Heart left ventricle (tissue), 16 donors: ENCODE data around the gene CD40. TPM values are rescaled to one million over a fixed set of nuclear protein-coding genes. Genes with fewer than 3 reads are reported as not detected.

Experiments used
- ATAC-seq, 4 donors: fragments of 200-7000 bp; cut with Tn5 transposase; one replicate each; pipeline ENCODE4 v1.9.1; 2020 to 2022; ENCODE audit warnings: moderate library complexity in 4 of 4, mild to moderate bottlenecking in 3 of 4, moderate number of reproducible peaks in 1 of 4
- DNase-seq, 5 donors: peaks; one replicate each; pipeline ENCODE4 v3.0.0-alpha.2; 2020
- H3K27ac ChIP-seq, 12 donors: fragments of 200-600 bp; sonication (generic) in 4 of 12; one replicate each; pipeline versions ENCODE4 v1.5.0 to v1.8.0; 2016 to 2022; ENCODE audit warnings: mild to moderate bottlenecking in 2 of 12
- H3K27me3 ChIP-seq, 9 donors: fragments of 200-600 bp; sonication (generic) in 2 of 9; one replicate each; pipeline versions ENCODE4 v1.5.1 to v1.8.0; 2016 to 2022; ENCODE audit warnings: mild to moderate bottlenecking in 3 of 9
- H3K36me3 ChIP-seq, 9 donors: fragments of 200-600 bp; sonication (generic) in 2 of 9; one replicate each; pipeline versions ENCODE4 v1.5.0 to v1.8.0; 2018 to 2022; ENCODE audit warnings: mild to moderate bottlenecking in 2 of 9
- H3K4me1 ChIP-seq, 12 donors: fragments of 200-600 bp; sonication (generic) in 4 of 12; one replicate each; pipeline versions ENCODE4 v1.5.0 to v1.8.0; 2016 to 2022; ENCODE audit warnings: mild to moderate bottlenecking in 3 of 12
- H3K4me3 ChIP-seq, 12 donors: fragments of 200-600 bp; sonication (generic) in 4 of 12; one replicate each; pipeline versions ENCODE4 v1.5.0 to v1.8.0; 2017 to 2022; ENCODE audit warnings: mild to moderate bottlenecking in 9 of 12, moderate library complexity in 4 of 12
- H3K9me3 ChIP-seq, 12 donors: fragments of 200-600 bp; sonication (generic) in 4 of 12; one replicate each; pipeline versions ENCODE4 v1.5.0 to v1.8.0; 2016 to 2022; ENCODE audit warnings: mild to moderate bottlenecking in 1 of 12
- POLR2A ChIP-seq, 2 donors: fragments of 450-650 bp; IDR thresholded peaks; one replicate each; pipeline ENCODE4 v1.6.1; 2017; ENCODE audit warnings: antibody characterized with exemption in 2 of 2, mild to moderate bottlenecking in 2 of 2, moderate library complexity in 2 of 2
- WGBS, 4 donors: extraction: QIAGEN DNeasy Blood & Tissue Kit in 2 of 4; methylation state at CpG; one replicate each; pipeline versions ENCODE4 v1.1.5 to v1.1.7; 2013 to 2018; 5-methylcytosine and 5-hydroxymethylcytosine counted together
- intact Hi-C, 10 donors: fragments of 100-400 bp; cut with DNase I; formaldehyde crosslinking; loops; one replicate each; pipeline versions ENCODE4 v1.11.1 to v1.14.2; 2022
- polyA plus RNA-seq, 2 donors: library from polyadenylated mRNA; stranded (reverse); fragments of 200-250 nt; gene quantifications; one replicate each; pipeline ENCODE4 v1.2.3, GENCODE V29; 2013
- total RNA-seq, 9 donors: library from RNA; depleted of rRNA in 2 of 9; stranded (reverse); fragments of >200 nt in 2 of 9; fragmentation: NEBNext Ultra II Directional in 3 of 9; extraction: Animal tissue kit (Norgen Biotek cat#: 25700) in 3 of 9; gene quantifications; one replicate each; pipeline versions ENCODE4 v1.1.0 to v1.2.4, GENCODE V29; 2016 to 2023
- TF ChIP-seq, protein P1 (sequence below), 12 donors: fragments of 200-600 bp; sonication (generic) in 4 of 12; IDR thresholded peaks; one replicate each; pipeline versions ENCODE4 v1.5.0 to v1.8.0; 2018 to 2022; ENCODE audit warnings: antibody characterized with exemption in 12 of 12, mild to moderate bottlenecking in 5 of 12
- donor health status: ischemic (EF 13 %, LVEDD 7.1; RV severe dilation, severe dysfunction).
- donor health status: healthy with polysubstance abuse.
- donor health status: DM: no; HTN: yes; CAD: no.
- donor health status: DM: no; HTN: no; CAD: no.
- donor health status: ischemic (EF 25% LVEDD 6.9; RV normal size, moderate dysfunction).
- donor health status: ischemic (EF 25% LVEDD 5.7; RV mildly dilated, moderate dysfunction).
- donor health status: healthy.
- donor health status: DM: yes; HTN: yes; CAD: no.
- donor health status: ischemic (EF 35%, LVEDD 5.7; RV mildly dilated, moderate dysfunction).
- donor health status: nonischemic (EF 11% LVEDD 7.7; RV severe dilation, severe dysfunction).
- donor health status: DM: yes; HTN: yes; CAD: no.
- donor health status: PGD.
- donor health status: ischemic (EF 29% LVEDD 5.4; RV normal size, mild dysfunction).
- donor health status: nonischemic (EF 23%, LVEDD 6.1; RV moderate dilation, normal function).

The CD40 gene
- total and polyA plus RNA-seq, 11 donors: 3.5 to 38.3 (median 5.5) TPM

DNA sequence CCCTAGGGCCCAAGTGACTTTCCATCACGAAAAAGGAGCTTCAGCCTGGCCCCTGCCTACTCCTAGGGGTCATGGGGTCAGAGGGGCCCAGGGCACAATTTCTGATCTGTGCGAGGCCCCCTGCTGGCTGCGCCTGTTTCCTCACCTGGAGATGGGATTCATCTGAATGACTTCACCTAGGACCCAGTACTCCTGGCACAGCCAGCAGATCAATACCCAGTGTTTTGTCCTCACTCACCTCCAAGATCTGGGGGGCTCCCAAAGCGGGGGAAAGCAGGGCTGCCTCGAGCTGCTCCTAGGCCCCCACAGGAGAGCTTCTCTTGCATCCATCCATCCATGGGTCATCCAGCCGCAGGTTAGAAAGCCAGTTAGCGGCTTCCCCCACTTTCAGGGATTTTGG is 33.8 kb downstream of the CD40 start:
- intact Hi-C loops: no loop called here
- ATAC-seq (no peak), DNase-seq (no peak)
- H3K27ac ChIP-seq: no peak overlapping the region
- TF ChIP-seq, protein P1, sequence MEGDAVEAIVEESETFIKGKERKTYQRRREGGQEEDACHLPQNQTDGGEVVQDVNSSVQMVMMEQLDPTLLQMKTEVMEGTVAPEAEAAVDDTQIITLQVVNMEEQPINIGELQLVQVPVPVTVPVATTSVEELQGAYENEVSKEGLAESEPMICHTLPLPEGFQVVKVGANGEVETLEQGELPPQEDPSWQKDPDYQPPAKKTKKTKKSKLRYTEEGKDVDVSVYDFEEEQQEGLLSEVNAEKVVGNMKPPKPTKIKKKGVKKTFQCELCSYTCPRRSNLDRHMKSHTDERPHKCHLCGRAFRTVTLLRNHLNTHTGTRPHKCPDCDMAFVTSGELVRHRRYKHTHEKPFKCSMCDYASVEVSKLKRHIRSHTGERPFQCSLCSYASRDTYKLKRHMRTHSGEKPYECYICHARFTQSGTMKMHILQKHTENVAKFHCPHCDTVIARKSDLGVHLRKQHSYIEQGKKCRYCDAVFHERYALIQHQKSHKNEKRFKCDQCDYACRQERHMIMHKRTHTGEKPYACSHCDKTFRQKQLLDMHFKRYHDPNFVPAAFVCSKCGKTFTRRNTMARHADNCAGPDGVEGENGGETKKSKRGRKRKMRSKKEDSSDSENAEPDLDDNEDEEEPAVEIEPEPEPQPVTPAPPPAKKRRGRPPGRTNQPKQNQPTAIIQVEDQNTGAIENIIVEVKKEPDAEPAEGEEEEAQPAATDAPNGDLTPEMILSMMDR (IDR thresholded peaks at IDR 0.05): peak in 4 of 12 donors; percentile 13 to 21 (median 14)
- TF ChIP-seq POLR2A (IDR thresholded peaks at IDR 0.05): no peak
- no peaks in the 10 kb centered on the region for H3K4me1 ChIP-seq
- no peaks in the 10 kb centered on the region for H3K36me3 ChIP-seq
- no peaks in the 10 kb centered on the region for H3K9me3 ChIP-seq
- peaks cover 0 to 39% (median 9%) of the 10 kb centered on the region in 9 donors for H3K27me3 ChIP-seq
- no peak overlapping the region for H3K4me3 ChIP-seq
- 67 to 79% (median 70%) methylated on average over 6 to 7 of the region's 7 CpGs for WGBS, 4 donors

- no peak overlapping the region for H3K4me3 ChIP-seq
- peaks cover 0 to 48% (median 9%) of the 10 kb centered on the region in 9 donors for H3K27me3 ChIP-seq
- ATAC-seq (no peak), DNase-seq (no peak)
- H3K36me3 ChIP-seq: no peaks in the 10 kb centered on the region
- H3K9me3 ChIP-seq: no peaks in the 10 kb centered on the region
- WGBS, 4 donors: 55 to 69% (median 66%) methylated on average over 33 of the region's 33 CpGs
- TF ChIP-seq, protein P1 (IDR thresholded peaks at IDR 0.05): no peak
- no peak for TF ChIP-seq POLR2A (IDR thresholded peaks at IDR 0.05)
- H3K4me1 ChIP-seq: no peaks in the 10 kb centered on the region
- intact Hi-C loops: no loop called here
- no peak overlapping the region for H3K27ac ChIP-seq
Observed at GRCh38 chr20:46152824-46153586, 34.9 kb downstream of the CD40 start.

- H3K4me1 ChIP-seq: no peaks in the 10 kb centered on the region
- no peaks in the 10 kb centered on the region for H3K9me3 ChIP-seq
- no peak overlapping the region for H3K27ac ChIP-seq
- DNase-seq (no peak), ATAC-seq (no peak)
- H3K27me3 ChIP-seq: peaks cover 1 to 48% (median 9%) of the 10 kb centered on the region in 9 donors
- H3K36me3 ChIP-seq: no peaks in the 10 kb centered on the region
- no peak for TF ChIP-seq POLR2A (IDR thresholded peaks at IDR 0.05)
- TF ChIP-seq, protein P1 (IDR thresholded peaks at IDR 0.05): no peak
- no peak overlapping the region for H3K4me3 ChIP-seq
- 78 to 88% (median 83%) methylated on average over 5 of the region's 5 CpGs for WGBS, 4 donors
- intact Hi-C loops: no loop called here
Observed at GRCh38 chr20:46154305-46154704, 36.2 kb downstream of the CD40 start.

- no peaks in the 10 kb centered on the region for H3K4me1 ChIP-seq
- no peak for DNase-seq
- TF ChIP-seq, protein P1 (IDR thresholded peaks at IDR 0.05): no peak
- TF ChIP-seq POLR2A (IDR thresholded peaks at IDR 0.05): no peak
- peaks cover 4 to 48% (median 9%) of the 10 kb centered on the region in 9 donors for H3K27me3 ChIP-seq
- no peak for ATAC-seq
- H3K9me3 ChIP-seq: no peaks in the 10 kb centered on the region
- H3K27ac ChIP-seq: no peak overlapping the region
- intact Hi-C loops: no loop called here
- H3K4me3 ChIP-seq: no peak overlapping the region
- WGBS, 4 donors: 81 to 85% (median 83%) methylated on average over 2 of the region's 2 CpGs
- H3K36me3 ChIP-seq: no peaks in the 10 kb centered on the region
Observed at GRCh38 chr20:46154796-46155195, 36.7 kb downstream of the CD40 start.
